Hepatocyte (in vitro differentiated cells): ENCODE results near the gene TRIM63. TPM values are rescaled to one million over a fixed set of nuclear protein-coding genes. Genes with fewer than 3 reads are reported as not detected.

ENCODE experiments used
- DNase-seq: peaks from one replicate; pipeline ENCODE4 v3.0.0-alpha.2; 2016; ENCODE audit warnings: low spot score
- H2AFZ ChIP-seq: fragments of 200-600 bp; sonication (generic); 2 replicates; pipeline ENCODE4 v1.6.0; 2016; ENCODE audit warnings: antibody characterized with exemption, mild to moderate bottlenecking
- H3K27ac ChIP-seq: fragments of 200-600 bp; sonication (generic); 2 replicates; pipeline ENCODE4 v1.5.1; 2016; ENCODE audit warnings: mild to moderate bottlenecking
- H3K27me3 ChIP-seq: fragments of 200-600 bp; sonication (generic); 2 replicates; pipeline ENCODE4 v1.6.1; 2016
- H3K36me3 ChIP-seq: fragments of 200-600 bp; sonication (generic); replicated peaks from 2 replicates; pipeline ENCODE4 v1.5.1; 2016; ENCODE audit warnings: low read depth; ENCODE audit not compliant: insufficient read depth
- H3K4me1 ChIP-seq: fragments of 200-600 bp; sonication (generic); 2 replicates; pipeline ENCODE4 v1.5.1; 2016; ENCODE audit warnings: mild to moderate bottlenecking, moderate library complexity; ENCODE audit not compliant: insufficient read depth
- H3K4me2 ChIP-seq: fragments of 200-600 bp; sonication (generic); 2 replicates; pipeline ENCODE4 v1.6.0; 2016
- H3K4me3 ChIP-seq: fragments of 200-600 bp; sonication (generic); 2 replicates; pipeline ENCODE4 v1.5.1; 2016; ENCODE audit warnings: mild to moderate bottlenecking
- H3K79me2 ChIP-seq: fragments of 200-600 bp; sonication (generic); 2 replicates; pipeline ENCODE4 v1.6.0; 2017; ENCODE audit warnings: mild to moderate bottlenecking
- H3K9me2 ChIP-seq: fragments of 200-600 bp; sonication (generic); replicated peaks from 2 replicates; pipeline ENCODE4 v1.6.0; 2017; ENCODE audit warnings: mild to moderate bottlenecking; ENCODE audit not compliant: insufficient read depth
- H3K9me3 ChIP-seq: fragments of 200-600 bp; sonication (generic); 2 replicates; pipeline ENCODE4 v1.5.1; 2016; ENCODE audit warnings: low read depth, mild to moderate bottlenecking
- H4K20me1 ChIP-seq: fragments of 200-600 bp; sonication (generic); 2 replicates; pipeline ENCODE4 v1.6.0; 2016; ENCODE audit warnings: mild to moderate bottlenecking; ENCODE audit not compliant: insufficient read depth, poor library complexity, severe bottlenecking
- CTCF ChIP-seq: fragments of 200-600 bp; sonication (generic); IDR thresholded peaks from 2 replicates; pipeline ENCODE4 v1.5.1; 2016; ENCODE audit warnings: antibody characterized with exemption, mild to moderate bottlenecking; ENCODE audit not compliant: poor library complexity
- EZH2 ChIP-seq: fragments of 200-600 bp; sonication (generic); IDR thresholded peaks from 2 replicates; pipeline ENCODE4 v1.6.1; 2016; ENCODE audit warnings: antibody characterized with exemption, mild to moderate bottlenecking, borderline replicate concordance
- EZH2phosphoT487 ChIP-seq: fragments of 200-600 bp; sonication (generic); IDR thresholded peaks from one replicate; pipeline ENCODE4 v1.6.1; 2018; ENCODE audit warnings: antibody characterized with exemption, mild to moderate bottlenecking, low read depth, moderate library complexity; ENCODE audit not compliant: unreplicated experiment, severe bottlenecking
- WGBS: methylation state at CpG from one replicate; pipeline ENCODE4 v1.1.6; 2016; ENCODE audit warnings: low lambda C conversion rate; ENCODE audit errors: missing lambda C conversion rate; 5-methylcytosine and 5-hydroxymethylcytosine counted together
- polyA plus RNA-seq: library from polyadenylated mRNA; unstranded; fragments of >200 nt; fragmentation: Nextera tagmentation; extraction: Ambion mirVana; gene quantifications from 2 replicates; pipeline ENCODE4 v1.2.1, GENCODE V29; 2016
- total RNA-seq: library from RNA; depleted of rRNA; stranded (reverse); fragments of >200 nt; gene quantifications from 2 replicates; pipeline ENCODE4 v1.2.3, GENCODE V29; 2014

TRIM63 gene
- total and polyA plus RNA-seq, 2 experiments from 2014 or later: 2.9 to 8.2 TPM

- Histone ChIP-seq H3K4me2 (no peak overlapping the region), H3K79me2 (no peaks in the 10 kb centered on the region), H3K4me1 (no peaks in the 10 kb centered on the region), H3K27ac (no peak overlapping the region), H4K20me1 (no peaks in the 10 kb centered on the region), H3K9me3 (no peaks in the 10 kb centered on the region), H3K27me3 (no peaks in the 10 kb centered on the region), H3K36me3 (no peaks in the 10 kb centered on the region), H3K9me2 (no peaks in the 10 kb centered on the region), H2AFZ (no peak overlapping the region), H3K4me3 (no peak overlapping the region)
- no peak for DNase-seq
- TF ChIP-seq EZH2phosphoT487 (no peak), CTCF (no peak), EZH2 (no peak)
- WGBS: 89% methylated on average over 5 of the region's 5 CpGs
These were observed 41.9 kb downstream of the TRIM63 start for GRCh38 chr1:26025517-26025916.

GRCh38 chr1:26025060-26025459 lies 42.4 kb downstream of the TRIM63 start:
- H3K9me3 ChIP-seq: no peaks in the 10 kb centered on the region
- no peaks in the 10 kb centered on the region for H3K4me1 ChIP-seq
- no peak overlapping the region for H3K4me2 ChIP-seq
- H3K79me2 ChIP-seq: no peaks in the 10 kb centered on the region
- H3K27ac ChIP-seq: no peak overlapping the region
- H4K20me1 ChIP-seq: no peaks in the 10 kb centered on the region
- no peaks in the 10 kb centered on the region for H3K27me3 ChIP-seq
- no peaks in the 10 kb centered on the region for H3K9me2 ChIP-seq
- H3K36me3 ChIP-seq: no peaks in the 10 kb centered on the region
- no peak for DNase-seq
- 73% methylated on average over 5 of the region's 5 CpGs for WGBS
- TF ChIP-seq EZH2phosphoT487 (no peak), EZH2 (no peak), CTCF (no peak)
- H2AFZ ChIP-seq: no peak overlapping the region
- no peak overlapping the region for H3K4me3 ChIP-seq

GRCh38 chr1:26023826-26024225 lies 43.6 kb downstream of the TRIM63 start:
- H2AFZ ChIP-seq: no peak overlapping the region
- H3K27ac ChIP-seq: no peak overlapping the region
- H3K4me3 ChIP-seq: no peak overlapping the region
- H3K79me2 ChIP-seq: no peaks in the 10 kb centered on the region
- TF ChIP-seq EZH2 (no peak), CTCF (no peak), EZH2phosphoT487 (no peak)
- whole genome bisulfite sequencing: 74% methylated on average over 5 of the region's 5 CpGs
- no peaks in the 10 kb centered on the region for H3K4me1 ChIP-seq
- H3K4me2 ChIP-seq: no peak overlapping the region
- no peaks in the 10 kb centered on the region for H3K36me3 ChIP-seq
- H3K9me3 ChIP-seq: no peaks in the 10 kb centered on the region
- no peaks in the 10 kb centered on the region for H3K9me2 ChIP-seq
- DNase-seq: no peak
- H4K20me1 ChIP-seq: no peaks in the 10 kb centered on the region
- H3K27me3 ChIP-seq: no peaks in the 10 kb centered on the region

DNA sequence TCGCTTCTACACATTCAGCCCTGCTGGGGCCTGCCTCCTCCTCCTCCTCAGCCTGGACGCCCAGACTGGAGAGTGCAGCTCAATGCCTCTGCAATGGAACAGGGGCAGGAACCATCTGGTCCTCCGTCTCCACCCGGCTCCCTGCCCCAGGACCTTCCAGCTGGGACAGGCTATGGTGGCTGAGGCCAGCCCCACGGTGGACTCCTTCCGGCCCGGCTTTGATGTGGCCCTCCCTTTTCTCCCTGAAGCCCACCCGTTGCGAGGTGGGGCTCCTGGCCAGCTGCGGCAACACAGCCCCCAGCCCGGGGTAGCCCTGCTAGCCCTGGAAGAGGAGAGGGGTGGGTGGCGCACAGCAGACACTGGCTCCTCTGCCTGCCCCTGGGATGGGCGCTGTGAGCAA lies 44.4 kb downstream of the TRIM63 start:
- Histone ChIP-seq H4K20me1 (no peaks in the 10 kb centered on the region), H3K9me2 (no peaks in the 10 kb centered on the region), H3K79me2 (no peaks in the 10 kb centered on the region), H3K27me3 (no peaks in the 10 kb centered on the region), H3K4me2 (no peak overlapping the region), H2AFZ (no peak overlapping the region), H3K27ac (no peak overlapping the region), H3K9me3 (no peaks in the 10 kb centered on the region), H3K36me3 (no peaks in the 10 kb centered on the region), H3K4me1 (no peaks in the 10 kb centered on the region), H3K4me3 (no peak overlapping the region)
- 96% methylated on average over 13 of the region's 13 CpGs for WGBS
- DNase-seq: no peak
- TF ChIP-seq EZH2 (no peak), CTCF (no peak), EZH2phosphoT487 (no peak)
